Measurements from ENCODE around the gene DBN1.

- TF ChIP-seq, protein P1, sequence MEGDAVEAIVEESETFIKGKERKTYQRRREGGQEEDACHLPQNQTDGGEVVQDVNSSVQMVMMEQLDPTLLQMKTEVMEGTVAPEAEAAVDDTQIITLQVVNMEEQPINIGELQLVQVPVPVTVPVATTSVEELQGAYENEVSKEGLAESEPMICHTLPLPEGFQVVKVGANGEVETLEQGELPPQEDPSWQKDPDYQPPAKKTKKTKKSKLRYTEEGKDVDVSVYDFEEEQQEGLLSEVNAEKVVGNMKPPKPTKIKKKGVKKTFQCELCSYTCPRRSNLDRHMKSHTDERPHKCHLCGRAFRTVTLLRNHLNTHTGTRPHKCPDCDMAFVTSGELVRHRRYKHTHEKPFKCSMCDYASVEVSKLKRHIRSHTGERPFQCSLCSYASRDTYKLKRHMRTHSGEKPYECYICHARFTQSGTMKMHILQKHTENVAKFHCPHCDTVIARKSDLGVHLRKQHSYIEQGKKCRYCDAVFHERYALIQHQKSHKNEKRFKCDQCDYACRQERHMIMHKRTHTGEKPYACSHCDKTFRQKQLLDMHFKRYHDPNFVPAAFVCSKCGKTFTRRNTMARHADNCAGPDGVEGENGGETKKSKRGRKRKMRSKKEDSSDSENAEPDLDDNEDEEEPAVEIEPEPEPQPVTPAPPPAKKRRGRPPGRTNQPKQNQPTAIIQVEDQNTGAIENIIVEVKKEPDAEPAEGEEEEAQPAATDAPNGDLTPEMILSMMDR (IDR thresholded peaks at IDR 0.05; ENCODE audit: low read depth, low read length) = no peak
- TF ChIP-seq EZH2phosphoT487 (IDR thresholded peaks at IDR 0.05; ENCODE audit: low read depth) = no peak
These were observed 11.6 kb upstream of the DBN1 start for GRCh38 chr5:177484902-177485549.
